H1 (cell line): ENCODE results near the gene UBAP2L. TPM values are rescaled to one million over a fixed set of nuclear protein-coding genes. Genes with fewer than 3 reads are reported as not detected.

Experiments used
- CHD7 ChIP-seq: fragments of 300-600 bp; sonication (generic); IDR thresholded peaks from 2 replicates; pipeline ENCODE4 v1.7.1; 2012; ENCODE audit warnings: low read length, moderate library complexity, mild to moderate bottlenecking, inconsistent platforms; ENCODE audit not compliant: insufficient replicate concordance
- polyA plus RNA-seq, 7 experiments: library from polyadenylated mRNA; depleted of rRNA in 3 of 7; stranded (reverse) in 5 of 7; unstranded in 2 of 7; fragments of >200 nt in 5 of 7; fragments of 200-250 nt in 2 of 7; gene quantifications; 1 replicate in 5 of 7; 2 replicates in 1 of 7; 4 replicates in 1 of 7; pipeline versions ENCODE4 v1.2.1 to v1.2.3, GENCODE V29; 2011 to 2013; ENCODE audit warnings: missing spikeins in 2 of 7, mixed read lengths in 2 of 7
- total RNA-seq: library from RNA; stranded (reverse); fragmentation: NEBNext Ultra II Directional; extraction: Animal tissue kit (Norgen Biotek cat#: 25700); gene quantifications from 2 replicates; pipeline ENCODE4 v1.2.1, GENCODE V29; 2021

The UBAP2L gene
- total and polyA plus RNA-seq, 2 of the 8 experiments (the other 6 are each of a cell fraction or from before 2014, with no cell fraction given), result 254 to 349 TPM

- TF ChIP-seq CHD7, result no peak
These were observed 18.7 kb downstream of the UBAP2L start (continued) for GRCh38 chr1:154239491-154239890.
